Measurements from ENCODE around the gene INPP5B. TPM values are rescaled to one million over a fixed set of nuclear protein-coding genes. Genes with fewer than 3 reads are reported as not detected.

INPP5B gene
- total RNA-seq, 6 donors from 2014 or later: 25.8 to 201 (median 44.1) TPM

- Histone ChIP-seq H3K4me3 (no peak overlapping the region), H3K27me3 (no peaks in the 10 kb centered on the region), H3K9me3 (no peaks in the 10 kb centered on the region), H3K36me3 (peaks cover 0 to 14% (median 5%) of the 10 kb centered on the region in 4 donors), H3K27ac (no peak overlapping the region), H3K4me1 (peaks cover 18 to 26% (median 21%) of the 10 kb centered on the region in 4 donors)
- ATAC-seq (ENCODE audit: low FRiP score in 2 of 2) (no peak), DNase-seq (no peak)
- TF ChIP-seq EP300 (IDR thresholded peaks at IDR 0.05) (no peak), POLR2AphosphoS5 (IDR thresholded peaks at IDR 0.05) (no peak), POLR2A (IDR thresholded peaks at IDR 0.05) (no peak)
- TF ChIP-seq, protein P1, sequence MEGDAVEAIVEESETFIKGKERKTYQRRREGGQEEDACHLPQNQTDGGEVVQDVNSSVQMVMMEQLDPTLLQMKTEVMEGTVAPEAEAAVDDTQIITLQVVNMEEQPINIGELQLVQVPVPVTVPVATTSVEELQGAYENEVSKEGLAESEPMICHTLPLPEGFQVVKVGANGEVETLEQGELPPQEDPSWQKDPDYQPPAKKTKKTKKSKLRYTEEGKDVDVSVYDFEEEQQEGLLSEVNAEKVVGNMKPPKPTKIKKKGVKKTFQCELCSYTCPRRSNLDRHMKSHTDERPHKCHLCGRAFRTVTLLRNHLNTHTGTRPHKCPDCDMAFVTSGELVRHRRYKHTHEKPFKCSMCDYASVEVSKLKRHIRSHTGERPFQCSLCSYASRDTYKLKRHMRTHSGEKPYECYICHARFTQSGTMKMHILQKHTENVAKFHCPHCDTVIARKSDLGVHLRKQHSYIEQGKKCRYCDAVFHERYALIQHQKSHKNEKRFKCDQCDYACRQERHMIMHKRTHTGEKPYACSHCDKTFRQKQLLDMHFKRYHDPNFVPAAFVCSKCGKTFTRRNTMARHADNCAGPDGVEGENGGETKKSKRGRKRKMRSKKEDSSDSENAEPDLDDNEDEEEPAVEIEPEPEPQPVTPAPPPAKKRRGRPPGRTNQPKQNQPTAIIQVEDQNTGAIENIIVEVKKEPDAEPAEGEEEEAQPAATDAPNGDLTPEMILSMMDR (IDR thresholded peaks at IDR 0.05): no peak
Measured at GRCh38 chr1:37948841-37949240, 2.0 kb upstream of the INPP5B start.

- Histone ChIP-seq H3K27ac (no peak overlapping the region), H3K9me3 (no peaks in the 10 kb centered on the region), H3K27me3 (no peaks in the 10 kb centered on the region), H3K36me3 (peaks cover 0 to 20% (median 8%) of the 10 kb centered on the region in 4 donors), H3K4me3 (no peak overlapping the region), H3K4me1 (peaks cover 18 to 26% (median 21%) of the 10 kb centered on the region in 4 donors)
- WGBS, 2 donors: 35 to 57% methylated on average over 2 of the region's 2 CpGs
- no peak for DNase-seq
- TF ChIP-seq POLR2AphosphoS5 (IDR thresholded peaks at IDR 0.05) (no peak), POLR2A (IDR thresholded peaks at IDR 0.05) (no peak), EP300 (IDR thresholded peaks at IDR 0.05) (no peak)
- TF ChIP-seq, protein P1 (IDR thresholded peaks at IDR 0.05): no peak
- no peak for ATAC-seq (ENCODE audit: low FRiP score in 2 of 2)
Measured at GRCh38 chr1:37948166-37948565, 1.3 kb upstream of the INPP5B start.

- H3K27me3 ChIP-seq: no peaks in the 10 kb centered on the region
- H3K27ac ChIP-seq: peak overlapping the region; percentile 80 to 93 (median 88)
- no peak for DNase-seq
- TF ChIP-seq, protein P1 (IDR thresholded peaks at IDR 0.05): no peak
- TF ChIP-seq POLR2AphosphoS5 (IDR thresholded peaks at IDR 0.05) (no peak), POLR2A (IDR thresholded peaks at IDR 0.05) (no peak)
- H3K9me3 ChIP-seq: no peaks in the 10 kb centered on the region
- ATAC-seq (ENCODE audit: low FRiP score in 2 of 2): no peak
- WGBS, 2 donors: 35 to 54% methylated on average over 6 of the region's 6 CpGs
- H3K4me3 ChIP-seq: peak overlapping the region in 3 of 4 donors; percentile 60 to 72 (median 69)
- H3K4me1 ChIP-seq: peaks cover 18 to 26% (median 21%) of the 10 kb centered on the region in 4 donors
- peaks cover 0 to 28% (median 12%) of the 10 kb centered on the region in 4 donors for H3K36me3 ChIP-seq
Measured at GRCh38 chr1:37947364-37947763, 511 bp upstream of the INPP5B start.

DNA sequence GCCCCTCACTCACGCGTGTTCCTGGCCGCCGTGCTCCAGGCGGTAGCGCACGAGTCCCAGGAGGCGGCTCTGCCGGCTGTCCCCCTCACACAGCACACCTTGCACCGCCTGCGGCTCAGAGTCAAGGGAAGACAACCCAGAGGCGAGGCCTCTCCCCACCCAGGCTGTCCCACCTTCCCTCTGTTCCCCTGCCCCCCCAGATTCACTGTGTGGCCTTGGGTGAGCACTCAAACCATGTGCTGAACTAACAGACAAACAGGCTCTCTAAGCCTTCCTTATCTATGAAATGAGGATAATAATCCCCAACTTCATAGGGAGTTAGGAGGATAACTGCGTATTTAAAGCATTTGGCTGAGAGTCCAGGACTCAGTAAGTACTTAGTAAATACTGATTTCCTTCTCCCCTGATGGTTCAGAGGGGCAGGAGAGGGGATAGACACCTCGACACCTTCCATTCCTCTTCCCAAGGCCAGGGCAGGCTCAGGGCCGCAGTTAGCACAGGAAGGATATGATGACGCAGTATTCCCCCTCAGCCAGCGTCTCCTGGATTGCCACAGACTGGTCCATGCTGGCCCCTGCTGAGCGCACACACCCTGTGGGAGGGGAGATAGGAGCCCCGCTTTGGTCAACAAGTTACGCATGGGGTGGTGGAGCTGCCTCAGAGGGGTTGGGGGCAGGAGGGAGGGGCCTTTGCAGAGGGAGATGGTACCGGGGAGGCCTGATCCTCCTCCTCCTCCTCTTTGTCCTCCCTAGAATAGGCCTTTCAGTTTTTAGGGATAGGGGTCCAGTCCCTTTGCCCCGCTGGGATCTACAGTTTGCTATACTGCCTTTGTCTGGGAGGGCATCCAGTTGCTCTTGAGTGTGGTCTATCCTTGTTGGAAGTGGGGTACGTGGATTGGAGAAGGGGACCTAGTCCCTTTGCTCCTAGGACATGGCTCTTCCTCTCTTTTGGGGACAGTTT is 830 bp downstream of the INPP5B start:
- 68 to 71% methylated on average over 21 to 22 of the region's 23 CpGs for WGBS, 2 donors
- H3K27me3 ChIP-seq: no peaks in the 10 kb centered on the region
- no peaks in the 10 kb centered on the region for H3K9me3 ChIP-seq
- H3K4me3 ChIP-seq: peak overlapping the region; percentile 49 to 72 (median 64)
- H3K4me1 ChIP-seq: peaks cover 18 to 26% (median 21%) of the 10 kb centered on the region in 4 donors
- ATAC-seq (ENCODE audit: low FRiP score in 2 of 2) (peak; percentile 82 to 91), DNase-seq (peak; percentile 55 to 62)
- TF ChIP-seq POLR2AphosphoS5 (IDR thresholded peaks at IDR 0.05) (peak in 1 of 2 donors; percentile 37), POLR2A (IDR thresholded peaks at IDR 0.05) (no peak), EP300 (IDR thresholded peaks at IDR 0.05) (no peak)
- TF ChIP-seq, protein P1 (IDR thresholded peaks at IDR 0.05): no peak
- H3K27ac ChIP-seq: peak overlapping the region; percentile 80 to 93 (median 88)
- H3K36me3 ChIP-seq: peaks cover 0 to 33% (median 12%) of the 10 kb centered on the region in 4 donors

All from upper lobe of left lung (tissue), 6 donors.